Activated effector memory CD4-positive, alpha-beta T cell treated with Interleukin-2 at 50 U/mL for 16 hours (primary cell): ENCODE data around the gene PTPRH.
"Not testable (repeated sequence)": the region's sequence is repeated elsewhere in the genome, so short reads cannot be mapped to it uniquely, and the experiment has no call there.

ENCODE experiments used
- DNase-seq: peaks from one replicate; pipeline ENCODE4 v3.0.0-alpha.2; 2020

The PTPRH gene

GRCh38 chr19:55226273-55226672 lies 17.0 kb upstream of the PTPRH start:
- DNase-seq, result no peak

GRCh38 chr19:55225415-55225958 lies 16.2 kb upstream of the PTPRH start:
- no peak for DNase-seq

- DNase-seq, result not testable (repeated sequence)
Observed at GRCh38 chr19:55224679-55225414, 15.5 kb upstream of the PTPRH start.

GRCh38 chr19:55224038-55224665 lies 14.9 kb upstream of the PTPRH start:
- DNase-seq, result no peak

- DNase-seq, result no peak
Observed at GRCh38 chr19:55223291-55224037, 14.2 kb upstream of the PTPRH start.

- no peak for DNase-seq
Observed at GRCh38 chr19:55220525-55220924, 11.2 kb upstream of the PTPRH start.

- no peak for DNase-seq
Observed at GRCh38 chr19:55216461-55217198, 7.3 kb upstream of the PTPRH start.

- no peak for DNase-seq
Observed at GRCh38 chr19:55213547-55213946, 4.2 kb upstream of the PTPRH start.

- no peak for DNase-seq
Observed at GRCh38 chr19:55212447-55212846, 3.1 kb upstream of the PTPRH start.

GRCh38 chr19:55209693-55210472 lies 582 bp upstream of the PTPRH start:
- DNase-seq, result no peak

GRCh38 chr19:55206664-55207500 lies 2.4 kb downstream of the PTPRH start:
- DNase-seq, result no peak

- not testable (repeated sequence) for DNase-seq
Observed at GRCh38 chr19:55202199-55202598, 7.1 kb downstream of the PTPRH start.

GRCh38 chr19:55199620-55200204 lies 9.6 kb downstream of the PTPRH start:
- no peak for DNase-seq

GRCh38 chr19:55198651-55199050 lies 10.7 kb downstream of the PTPRH start:
- DNase-seq, result no peak

- no peak for DNase-seq
Observed at GRCh38 chr19:55197528-55197927, 11.8 kb downstream of the PTPRH start.

- no peak for DNase-seq
Observed at GRCh38 chr19:55196803-55197202, 12.5 kb downstream of the PTPRH start.

- DNase-seq, result no peak
Observed at GRCh38 chr19:55193481-55193880, 15.8 kb downstream of the PTPRH start.

- no peak for DNase-seq
Observed at GRCh38 chr19:55189403-55189835, 19.9 kb downstream of the PTPRH start.

GRCh38 chr19:55188625-55189024 lies 20.7 kb downstream of the PTPRH start:
- DNase-seq, result no peak

GRCh38 chr19:55186080-55186479 lies 23.2 kb downstream of the PTPRH start:
- no peak for DNase-seq

GRCh38 chr19:55181740-55182139 lies 27.6 kb downstream of the PTPRH start:
- DNase-seq, result no peak
